DOHH2 (cell line): ENCODE measurements around the gene S100A3.

ENCODE experiments used
- H3F3A ChIP-seq: fragments of 200-600 bp; sonication (generic), shearing (Covaris generic); 2 replicates; pipeline ENCODE4 v1.6.0; 2016; ENCODE audit warnings: antibody characterized with exemption, mild to moderate bottlenecking; ENCODE audit not compliant: control insufficient read depth, insufficient read depth
- H3K27ac ChIP-seq: fragments of 200-600 bp; sonication (generic); 2 replicates; pipeline ENCODE4 v1.5.1; 2014; ENCODE audit warnings: low read depth, mild to moderate bottlenecking, low read length, moderate library complexity
- H3K27me3 ChIP-seq: fragments of 200-600 bp; sonication (generic); 2 replicates; pipeline ENCODE4 v1.6.1; 2014; ENCODE audit warnings: mild to moderate bottlenecking, low read length, mixed read lengths; ENCODE audit not compliant: control insufficient read depth
- H3K36me3 ChIP-seq: fragments of 200-600 bp; sonication (generic); 2 replicates; pipeline ENCODE4 v1.6.1; 2014; ENCODE audit warnings: mild to moderate bottlenecking, low read length, moderate library complexity, mixed read lengths; ENCODE audit not compliant: control insufficient read depth
- H3K4me1 ChIP-seq: fragments of 200-600 bp; sonication (generic); 2 replicates; pipeline ENCODE4 v1.6.1; 2014; ENCODE audit warnings: mild to moderate bottlenecking, low read length, mixed read lengths; ENCODE audit not compliant: control insufficient read depth
- H3K4me2 ChIP-seq: fragments of 200-600 bp; sonication (generic); 2 replicates; pipeline ENCODE4 v1.6.0; 2014; ENCODE audit warnings: mild to moderate bottlenecking, low read length, moderate library complexity
- H3K4me3 ChIP-seq: fragments of 200-600 bp; sonication (generic); 2 replicates; pipeline ENCODE4 v1.5.1; 2014; ENCODE audit warnings: mild to moderate bottlenecking, low read length, mixed read lengths
- H3K79me2 ChIP-seq: fragments of 200-600 bp; sonication (generic); 2 replicates; pipeline ENCODE4 v1.6.1; 2014; ENCODE audit warnings: mild to moderate bottlenecking, low read length, mixed read lengths; ENCODE audit not compliant: control insufficient read depth
- H3K9me2 ChIP-seq: fragments of 200-600 bp; sonication (generic); replicated peaks from 2 replicates; pipeline ENCODE4 v1.6.1; 2014; ENCODE audit warnings: mild to moderate bottlenecking, low read length, mixed read lengths; ENCODE audit not compliant: control insufficient read depth
- H3K9me3 ChIP-seq: fragments of 200-600 bp; sonication (generic); 2 replicates; pipeline ENCODE4 v1.6.1; 2014; ENCODE audit warnings: antibody characterized with exemption, low read length, mixed read lengths; ENCODE audit not compliant: control insufficient read depth, insufficient read depth
- H4K20me1 ChIP-seq: fragments of 200-600 bp; sonication (generic); 2 replicates; pipeline ENCODE4 v1.6.0; 2014; ENCODE audit warnings: low read depth, mild to moderate bottlenecking, antibody characterized with exemption, low read length, moderate library complexity; ENCODE audit not compliant: control insufficient read depth, insufficient read depth
- CTCF ChIP-seq: fragments of 200-600 bp; sonication (generic); IDR thresholded peaks from one replicate; pipeline ENCODE4 v1.5.1; 2014; ENCODE audit warnings: antibody characterized with exemption, mild to moderate bottlenecking, low read depth, low read length; ENCODE audit not compliant: poor library complexity, severe bottlenecking
- EZH2phosphoT487 ChIP-seq: fragments of 200-600 bp; sonication (generic); IDR thresholded peaks from 2 replicates; pipeline ENCODE4 v1.6.1; 2017; ENCODE audit warnings: borderline replicate concordance, mild to moderate bottlenecking, antibody characterized with exemption, low read length, moderate library complexity, mixed read lengths

The S100A3 gene

GRCh38 chr1:153552335-153552734 lies 3.3 kb upstream of the S100A3 start:
- Histone ChIP-seq H3K9me2 (no peaks in the 10 kb centered on the region), H3K4me2 (no peak overlapping the region), H3K27me3 (peaks cover 29% of the 10 kb centered on the region), H3K4me1 (no peaks in the 10 kb centered on the region), H3K9me3 (no peaks in the 10 kb centered on the region), H3F3A (no peaks in the 10 kb centered on the region), H3K36me3 (no peaks in the 10 kb centered on the region), H3K79me2 (no peaks in the 10 kb centered on the region), H4K20me1 (no peaks in the 10 kb centered on the region), H3K4me3 (no peak overlapping the region), H3K27ac (no peak overlapping the region)
- no peak for TF ChIP-seq EZH2phosphoT487
- no peak for TF ChIP-seq CTCF

- H3K9me3 ChIP-seq: no peaks in the 10 kb centered on the region
- H3K4me3 ChIP-seq: no peak overlapping the region
- H3K4me2 ChIP-seq: no peak overlapping the region
- no peaks in the 10 kb centered on the region for H3K36me3 ChIP-seq
- H3F3A ChIP-seq: no peaks in the 10 kb centered on the region
- no peaks in the 10 kb centered on the region for H3K4me1 ChIP-seq
- H3K9me2 ChIP-seq: no peaks in the 10 kb centered on the region
- TF ChIP-seq CTCF: no peak
- TF ChIP-seq EZH2phosphoT487: no peak
- no peaks in the 10 kb centered on the region for H3K79me2 ChIP-seq
- H3K27me3 ChIP-seq: peaks cover 33% of the 10 kb centered on the region
- H4K20me1 ChIP-seq: no peaks in the 10 kb centered on the region
- H3K27ac ChIP-seq: no peak overlapping the region
Measured at GRCh38 chr1:153550827-153551500, 1.9 kb upstream of the S100A3 start.

GRCh38 chr1:153550398-153550758 lies 1.3 kb upstream of the S100A3 start:
- Histone ChIP-seq H3K36me3 (no peaks in the 10 kb centered on the region), H3K9me2 (no peaks in the 10 kb centered on the region), H3K4me2 (no peak overlapping the region), H3K4me3 (no peak overlapping the region), H3K9me3 (no peaks in the 10 kb centered on the region), H3F3A (no peaks in the 10 kb centered on the region), H3K79me2 (no peaks in the 10 kb centered on the region), H3K4me1 (peaks cover 5% of the 10 kb centered on the region), H3K27ac (no peak overlapping the region), H4K20me1 (no peaks in the 10 kb centered on the region), H3K27me3 (peaks cover 38% of the 10 kb centered on the region)
- TF ChIP-seq CTCF (no peak), EZH2phosphoT487 (no peak)
